IPS-18a (cell line): ENCODE data around the gene AP1S2.

Experiments
- H3K27ac ChIP-seq: one replicate; pipeline ENCODE4 v1.5.1; 2013; ENCODE audit warnings: low read length
- H3K27me3 ChIP-seq: one replicate; pipeline ENCODE4 v1.6.1; 2013; ENCODE audit warnings: mild to moderate bottlenecking, low read length; ENCODE audit not compliant: control insufficient read depth, insufficient read depth
- H3K36me3 ChIP-seq: one replicate; pipeline ENCODE4 v1.6.1; 2013; ENCODE audit warnings: low read depth, low read length; ENCODE audit not compliant: control insufficient read depth
- H3K4me1 ChIP-seq: one replicate; pipeline ENCODE4 v1.6.1; 2013; ENCODE audit warnings: low read depth, low read length; ENCODE audit not compliant: control insufficient read depth
- H3K4me3 ChIP-seq: one replicate; pipeline ENCODE4 v1.5.1; 2013; ENCODE audit warnings: low read length
- H3K9ac ChIP-seq: one replicate; pipeline ENCODE4 v1.6.1; 2013; ENCODE audit warnings: mild to moderate bottlenecking, low read length, moderate library complexity
- H3K9me3 ChIP-seq: one replicate; pipeline ENCODE4 v1.6.1; 2013; ENCODE audit warnings: low read depth, low read length; ENCODE audit not compliant: control insufficient read depth

Gene AP1S2

GRCh38 chrX:15874672-15875071 is 20.1 kb upstream of the AP1S2 start:
- H3K4me1 ChIP-seq, result no peaks in the 10 kb centered on the region

GRCh38 chrX:15873566-15873965 is 19.0 kb upstream of the AP1S2 start:
- H3K36me3 ChIP-seq, result no peaks in the 10 kb centered on the region
- H3K27me3 ChIP-seq, result no peaks in the 10 kb centered on the region
- no peak overlapping the region for H3K9ac ChIP-seq
- no peaks in the 10 kb centered on the region for H3K4me1 ChIP-seq
- no peak overlapping the region for H3K27ac ChIP-seq
- H3K4me3 ChIP-seq, result no peak overlapping the region
- H3K9me3 ChIP-seq, result no peaks in the 10 kb centered on the region

More at GRCh38 chrX:15874672-15875071, 20.1 kb upstream of the AP1S2 start:
- Histone ChIP-seq H3K27me3 (no peaks in the 10 kb centered on the region), H3K9me3 (no peaks in the 10 kb centered on the region), H3K36me3 (no peaks in the 10 kb centered on the region), H3K27ac (no peak overlapping the region), H3K9ac (no peak overlapping the region), H3K4me3 (no peak overlapping the region)

GRCh38 chrX:15870310-15870709 is 15.7 kb upstream of the AP1S2 start:
- Histone ChIP-seq H3K27ac (no peak overlapping the region), H3K4me1 (peaks cover 3% of the 10 kb centered on the region), H3K36me3 (no peaks in the 10 kb centered on the region), H3K9ac (no peak overlapping the region), H3K9me3 (no peaks in the 10 kb centered on the region), H3K27me3 (no peaks in the 10 kb centered on the region), H3K4me3 (no peak overlapping the region)

- Histone ChIP-seq H3K9me3 (no peaks in the 10 kb centered on the region), H3K27ac (no peak overlapping the region), H3K4me3 (no peak overlapping the region), H3K4me1 (peaks cover 3% of the 10 kb centered on the region), H3K9ac (no peak overlapping the region), H3K36me3 (no peaks in the 10 kb centered on the region), H3K27me3 (no peaks in the 10 kb centered on the region)
Observed at GRCh38 chrX:15869695-15870094, 15.1 kb upstream of the AP1S2 start.

- Histone ChIP-seq H3K27me3 (no peaks in the 10 kb centered on the region), H3K27ac (no peak overlapping the region), H3K4me1 (peaks cover 3% of the 10 kb centered on the region), H3K9me3 (no peaks in the 10 kb centered on the region), H3K4me3 (no peak overlapping the region), H3K9ac (no peak overlapping the region), H3K36me3 (no peaks in the 10 kb centered on the region)
Observed at GRCh38 chrX:15866147-15866546, 11.5 kb upstream of the AP1S2 start.

GRCh38 chrX:15864629-15865028 is 10.0 kb upstream of the AP1S2 start:
- Histone ChIP-seq H3K27me3 (no peaks in the 10 kb centered on the region), H3K4me1 (peaks cover 3% of the 10 kb centered on the region), H3K4me3 (no peak overlapping the region), H3K9ac (no peak overlapping the region), H3K36me3 (no peaks in the 10 kb centered on the region), H3K9me3 (no peaks in the 10 kb centered on the region), H3K27ac (no peak overlapping the region)

- H3K4me3 ChIP-seq, result no peak overlapping the region
- H3K27ac ChIP-seq, result no peak overlapping the region
- no peaks in the 10 kb centered on the region for H3K27me3 ChIP-seq
- H3K36me3 ChIP-seq, result no peaks in the 10 kb centered on the region
- H3K4me1 ChIP-seq, result peaks cover 3% of the 10 kb centered on the region
- no peaks in the 10 kb centered on the region for H3K9me3 ChIP-seq
- H3K9ac ChIP-seq, result no peak overlapping the region
Observed at GRCh38 chrX:15864023-15864422, 9.4 kb upstream of the AP1S2 start.

GRCh38 chrX:15860921-15861320 is 6.3 kb upstream of the AP1S2 start:
- Histone ChIP-seq H3K27me3 (no peaks in the 10 kb centered on the region), H3K9ac (no peak overlapping the region), H3K9me3 (no peaks in the 10 kb centered on the region), H3K4me1 (peaks cover 14% of the 10 kb centered on the region), H3K4me3 (no peak overlapping the region), H3K27ac (no peak overlapping the region), H3K36me3 (no peaks in the 10 kb centered on the region)

GRCh38 chrX:15858051-15858450 is 3.4 kb upstream of the AP1S2 start:
- H3K36me3 ChIP-seq, result no peaks in the 10 kb centered on the region
- H3K4me1 ChIP-seq, result peaks cover 18% of the 10 kb centered on the region
- H3K9ac ChIP-seq, result no peak overlapping the region
- no peaks in the 10 kb centered on the region for H3K9me3 ChIP-seq
- no peak overlapping the region for H3K27ac ChIP-seq
- no peak overlapping the region for H3K4me3 ChIP-seq
- no peaks in the 10 kb centered on the region for H3K27me3 ChIP-seq

- Histone ChIP-seq H3K27ac (no peak overlapping the region), H3K36me3 (peaks cover 13% of the 10 kb centered on the region), H3K9ac (peak overlapping the region; percentile 58), H3K4me1 (peaks cover 28% of the 10 kb centered on the region), H3K27me3 (no peaks in the 10 kb centered on the region), H3K9me3 (no peaks in the 10 kb centered on the region), H3K4me3 (peak overlapping the region; percentile 98)
Observed at GRCh38 chrX:15856636-15857035, 2.0 kb upstream of the AP1S2 start.

- Histone ChIP-seq H3K4me3 (peak overlapping the region; percentile 98), H3K9me3 (no peaks in the 10 kb centered on the region), H3K4me1 (peaks cover 32% of the 10 kb centered on the region), H3K36me3 (peaks cover 17% of the 10 kb centered on the region), H3K27ac (no peak overlapping the region), H3K27me3 (no peaks in the 10 kb centered on the region), H3K9ac (peak overlapping the region; percentile 58)
Observed at GRCh38 chrX:15856222-15856587, 1.6 kb upstream of the AP1S2 start.

GRCh38 chrX:15855568-15856221 is 1.1 kb upstream of the AP1S2 start:
- Histone ChIP-seq H3K27ac (peak overlapping the region; percentile 2), H3K36me3 (peaks cover 22% of the 10 kb centered on the region), H3K4me3 (peak overlapping the region; percentile 98), H3K27me3 (no peaks in the 10 kb centered on the region), H3K4me1 (peaks cover 37% of the 10 kb centered on the region), H3K9ac (peak overlapping the region; percentile 58), H3K9me3 (no peaks in the 10 kb centered on the region)
